ENCODE data around the gene BTN1A1.
A peak's percentile ranks its signal among the peaks of the same experiment; 100 is the strongest.
"Not testable (repeated sequence)": the region's sequence is repeated elsewhere in the genome, so short reads cannot be mapped to it uniquely, and the experiment has no call there.

The BTN1A1 gene
- total RNA-seq: 0 to 0.12 (median 0) reads per million in 4 experiments

- DNase-seq: no peak
These were observed at the start of gene BTN1A1 for GRCh38 chr6:26500102-26500501. BTN1A1 (plus strand) TSS chr6:26500303; CDS start chr6:26501287, 984 bp downstream.

GRCh38 chr6:26452631-26453235, 47.4 kb upstream of the BTN1A1 start:
- no peak for DNase-seq

- DNase-seq: no peak
These were observed 45.5 kb upstream of the BTN1A1 start for GRCh38 chr6:26454631-26455030.

GRCh38 chr6:26455357-26455970, 44.6 kb upstream of the BTN1A1 start:
- no peak for DNase-seq

GRCh38 chr6:26457264-26457805, 42.8 kb upstream of the BTN1A1 start:
- DNase-seq: no peak

- peak; percentile 60 for DNase-seq
These were observed 42.1 kb upstream of the BTN1A1 start, which contains the start of gene BTN2A1 for GRCh38 chr6:26457806-26458688. BTN2A1 (plus strand) TSS chr6:26457955; CDS start chr6:26458637, 682 bp downstream.

- DNase-seq: no peak
These were observed 40.9 kb upstream of the BTN1A1 start for GRCh38 chr6:26459023-26459810.

- not testable (repeated sequence) for DNase-seq
These were observed 38.8 kb upstream of the BTN1A1 start for GRCh38 chr6:26461353-26461752.

GRCh38 chr6:26464014-26464413, 36.1 kb upstream of the BTN1A1 start:
- no peak for DNase-seq

GRCh38 chr6:26464416-26465131, 35.5 kb upstream of the BTN1A1 start:
- no peak for DNase-seq

- no peak for DNase-seq
These were observed 34.3 kb upstream of the BTN1A1 start for GRCh38 chr6:26465776-26466175.

- DNase-seq: no peak
These were observed 31.3 kb upstream of the BTN1A1 start for GRCh38 chr6:26468829-26469228.

- no peak for DNase-seq
These were observed 29.5 kb upstream of the BTN1A1 start for GRCh38 chr6:26470643-26471042.

- DNase-seq: no peak
These were observed 28.1 kb upstream of the BTN1A1 start for GRCh38 chr6:26471970-26472369.

- DNase-seq: no peak
These were observed 27.4 kb upstream of the BTN1A1 start for GRCh38 chr6:26472549-26473290.

- no peak for DNase-seq
These were observed 26.7 kb upstream of the BTN1A1 start for GRCh38 chr6:26473429-26473757.

- peak; percentile 62 for DNase-seq
These were observed 26.2 kb upstream of the BTN1A1 start for GRCh38 chr6:26473758-26474438.

- DNase-seq: no peak
These were observed 25.6 kb upstream of the BTN1A1 start for GRCh38 chr6:26474439-26474881.

GRCh38 chr6:26475823-26476729, 24.0 kb upstream of the BTN1A1 start:
- no peak for DNase-seq
